Motor neuron (in vitro differentiated cells): Measurements from ENCODE around the gene ATE1. TPM values are rescaled to one million over a fixed set of nuclear protein-coding genes. Genes with fewer than 3 reads are reported as not detected.
A peak's percentile ranks its signal among the peaks of the same experiment; 100 is the strongest.
"Not testable (repeated sequence)": the region's sequence is repeated elsewhere in the genome, so short reads cannot be mapped to it uniquely, and the experiment has no call there.

Experiments
- ATAC-seq, 8 experiments: fragments of 200-7000 bp; cut with Tn5 transposase; replicated peaks in 6 of 8; 2 replicates each; pipeline ENCODE4 v1.8.0; 2021; ENCODE audit warnings: mild to moderate bottlenecking in 8 of 8, moderate library complexity in 8 of 8
- H3K27ac ChIP-seq, 2 donors: fragments of 250-450 bp; sonication (Bioruptor Pico); 2 replicates each; pipeline ENCODE4 v1.9.0; 2021; ENCODE audit warnings: antibody characterized with exemption in 2 of 2, mild to moderate bottlenecking in 2 of 2, moderate library complexity in 1 of 2
- H3K4me1 ChIP-seq, 2 donors: fragments of 250-450 bp; sonication (Bioruptor Pico); replicated peaks in 1 of 2; 2 replicates each; pipeline ENCODE4 v1.6.1; 2021; ENCODE audit warnings: antibody characterized with exemption in 2 of 2, mild to moderate bottlenecking in 2 of 2, moderate library complexity in 1 of 2
- H3K4me3 ChIP-seq, 5 donors: fragments of 250-450 bp; sonication (Bioruptor Pico); 2 replicates each; pipeline ENCODE4 v1.9.0; 2021; ENCODE audit warnings: antibody characterized with exemption in 5 of 5, mild to moderate bottlenecking in 5 of 5, moderate library complexity in 4 of 5
- WGBS, 10 experiments: fragments of 450-650 bp; shearing (Covaris generic); methylation state at CpG; one replicate each; pipeline ENCODE4 v1.0.0; 2022; 5-methylcytosine and 5-hydroxymethylcytosine counted together
- in situ Hi-C, 9 experiments: fragments of 400-800 bp; cut with MboI; loops; one replicate each; pipeline ENCODE4 v1.15.0; 2021; ENCODE audit warnings: low sequenced_read_pairs in 9 of 9, low pct_unique_long_range_greater_than_20kb in 2 of 9; ENCODE audit not compliant: unreplicated experiment in 9 of 9
- total RNA-seq, 8 experiments: library from RNA; unstranded; fragments of 300-600 nt; gene quantifications; 2 replicates each; pipeline versions ENCODE4 v1.2.3 to v1.2.4, GENCODE V29; 2022

Gene ATE1
- total RNA-seq, 8 experiments from 2014 or later, result 23.9 to 36.9 (median 31.7) TPM

- H3K4me1 ChIP-seq, result peaks cover 13 to 16% of the 10 kb centered on the region in 2 donors
- WGBS, 10 experiments, result 0 to 14% (median 4%) methylated on average over 2 to 20 of the region's 20 CpGs
- in situ Hi-C loops, result no loop called here
- peak in 1 of 8 experiments; percentile 15 for ATAC-seq
- peak overlapping the region; percentile 92 to 98 for H3K27ac ChIP-seq
- peak overlapping the region; percentile 73 to 97 (median 79) for H3K4me3 ChIP-seq
These were observed 1.0 kb downstream of the ATE1 start for GRCh38 chr10:121926671-121927317.

GRCh38 chr10:121926157-121926556, 1.7 kb downstream of the ATE1 start:
- peaks cover 16 to 19% of the 10 kb centered on the region in 2 donors for H3K4me1 ChIP-seq
- in situ Hi-C loops, result no loop called here
- 40 to 93% (median 74%) methylated on average over 1 to 4 of the region's 4 CpGs for WGBS, 10 experiments
- peak overlapping the region; percentile 73 to 97 (median 79) for H3K4me3 ChIP-seq
- ATAC-seq, result no peak
- peak overlapping the region; percentile 10 to 98 for H3K27ac ChIP-seq

GRCh38 chr10:121921238-121921931, 6.4 kb downstream of the ATE1 start:
- Histone ChIP-seq H3K4me1 (peaks cover 17% of the 10 kb centered on the region in 2 donors), H3K27ac (peak overlapping the region; percentile 51), H3K4me3 (no peak overlapping the region)
- in situ Hi-C loops, result no loop called here
- ATAC-seq, result peak in 5 of 8 experiments; percentile 81 to 93 (median 91)
- 13 to 79% (median 40%) methylated on average over 1 to 10 of the region's 10 CpGs; no CpG with 5 or more reads in 1 of the 10 experiments for WGBS, 10 experiments

GRCh38 chr10:121919666-121920065, 8.2 kb downstream of the ATE1 start:
- no peak for ATAC-seq
- Histone ChIP-seq H3K27ac (no peak overlapping the region), H3K4me1 (peaks cover 12% of the 10 kb centered on the region in 2 donors), H3K4me3 (no peak overlapping the region)
- 29 to 97% (median 83%) methylated on average over 1 to 7 of the region's 10 CpGs; no CpG with 5 or more reads in 1 of the 10 experiments for WGBS, 10 experiments
- in situ Hi-C loops, result no loop called here

- WGBS, 10 experiments, result 85 to 100% (median 94%) methylated on average over 1 to 7 of the region's 7 CpGs; no CpG with 5 or more reads in 4 of the 10 experiments
- ATAC-seq, H3K27ac ChIP-seq, H3K4me3 ChIP-seq, in situ Hi-C loops: not testable (repeated sequence)
- peaks cover 12% of the 10 kb centered on the region in 2 donors for H3K4me1 ChIP-seq
These were observed 9.0 kb downstream of the ATE1 start for GRCh38 chr10:121918800-121919199.

- in situ Hi-C loops, result no loop called here
These were observed 13.2 kb downstream of the ATE1 start for GRCh38 chr10:121914661-121915060.

GRCh38 chr10:121911421-121911697, 16.5 kb downstream of the ATE1 start:
- no peak overlapping the region for H3K27ac ChIP-seq
- no peaks in the 10 kb centered on the region for H3K4me1 ChIP-seq
- no peak for ATAC-seq
- WGBS, 10 experiments, result 83 to 100% (median 100%) methylated on average over 1 to 2 of the region's 2 CpGs; no CpG with 5 or more reads in 3 of the 10 experiments
- in situ Hi-C loops, result no loop called here
- H3K4me3 ChIP-seq, result no peak overlapping the region

More at GRCh38 chr10:121914661-121915060, 13.2 kb downstream of the ATE1 start:
- no peak for ATAC-seq
- no peak overlapping the region for H3K27ac ChIP-seq
- no peaks in the 10 kb centered on the region for H3K4me1 ChIP-seq
- H3K4me3 ChIP-seq, result no peak overlapping the region
- 43 to 100% (median 95%) methylated on average over 1 to 6 of the region's 6 CpGs for WGBS, 10 experiments

- 57 to 97% (median 85%) methylated on average over 3 to 5 of the region's 5 CpGs for WGBS, 10 experiments
- in situ Hi-C loops, result no loop called here
- no peak for ATAC-seq
- Histone ChIP-seq H3K4me3 (no peak overlapping the region), H3K27ac (no peak overlapping the region), H3K4me1 (no peaks in the 10 kb centered on the region)
These were observed 17.0 kb downstream of the ATE1 start for GRCh38 chr10:121910673-121911420.

- H3K4me3 ChIP-seq, result no peak overlapping the region
- in situ Hi-C loops, result no loop called here
- H3K4me1 ChIP-seq, result no peaks in the 10 kb centered on the region
- 70 to 100% (median 85%) methylated on average over 1 to 2 of the region's 2 CpGs; no CpG with 5 or more reads in 4 of the 10 experiments for WGBS, 10 experiments
- no peak overlapping the region for H3K27ac ChIP-seq
- no peak for ATAC-seq
These were observed 22.9 kb downstream of the ATE1 start for GRCh38 chr10:121904888-121905287.

- Histone ChIP-seq H3K4me1 (no peaks in the 10 kb centered on the region), H3K4me3 (no peak overlapping the region), H3K27ac (no peak overlapping the region)
- in situ Hi-C loops, result no loop called here
- WGBS, 10 experiments, result 0 to 53% (median 11%) methylated on average over 2 to 10 of the region's 10 CpGs
- ATAC-seq, result peak; percentile 70 to 97 (median 85)
These were observed 27.2 kb downstream of the ATE1 start for GRCh38 chr10:121900443-121901174.

- Histone ChIP-seq H3K4me1 (no peaks in the 10 kb centered on the region), H3K4me3 (no peak overlapping the region), H3K27ac (no peak overlapping the region)
- in situ Hi-C loops, result loop anchor here in 8 of 9 experiments (10.0 to 25.0 kb wide), 3 partner anchors 287 to 962 kb away; no protein-coding TSS in a partner anchor
- ATAC-seq, result no peak
- WGBS, 10 experiments, result 20 to 100% (median 80%) methylated on average over 1 to 4 of the region's 4 CpGs; no CpG with 5 or more reads in 1 of the 10 experiments
These were observed 28.1 kb downstream of the ATE1 start for GRCh38 chr10:121899727-121900126.

GRCh38 chr10:121891103-121891502, 36.7 kb downstream of the ATE1 start:
- no peaks in the 10 kb centered on the region for H3K4me1 ChIP-seq
- no peak overlapping the region for H3K27ac ChIP-seq
- no peak for ATAC-seq
- no peak overlapping the region for H3K4me3 ChIP-seq
- WGBS, 10 experiments, result 17 to 88% (median 36%) methylated on average over 1 to 5 of the region's 5 CpGs; no CpG with 5 or more reads in 4 of the 10 experiments
- in situ Hi-C loops, result loop anchor here in 8 of 9 experiments (10.0 to 25.0 kb wide), 3 partner anchors 279 to 954 kb away; no protein-coding TSS in a partner anchor
